HL-60 (cell line): ENCODE data around the gene APBB2.
A peak's percentile ranks its signal among the peaks of the same experiment; 100 is the strongest.

Source experiments
- DNase-seq, 2 experiments: peaks; one replicate each; pipeline ENCODE4 v3.0.0-alpha.2; 2010 to 2020; ENCODE audit warnings: low read depth in 1 of 2, low spot score in 1 of 2
- H3K27ac ChIP-seq: fragments of 250-450 bp; sonication (Bioruptor Pico); replicated peaks from 2 replicates; pipeline ENCODE4 v1.5.1; 2020; ENCODE audit warnings: mild to moderate bottlenecking, moderate library complexity
- H3K27me3 ChIP-seq: fragments of 250-450 bp; sonication (Bioruptor Pico); 2 replicates; pipeline ENCODE4 v1.5.1; 2021; ENCODE audit warnings: mild to moderate bottlenecking, moderate library complexity; ENCODE audit not compliant: insufficient read depth, poor library complexity, severe bottlenecking
- H3K4me3 ChIP-seq: replicated peaks from 2 replicates; pipeline ENCODE4 v1.5.1; 2011; ENCODE audit warnings: mild to moderate bottlenecking, control low read depth, low read length; ENCODE audit not compliant: insufficient read depth
- GABPA ChIP-seq: IDR thresholded peaks from 2 replicates; pipeline ENCODE4 v1.6.1; 2012; ENCODE audit warnings: low read depth
- POLR2AphosphoS5 ChIP-seq: IDR thresholded peaks from 2 replicates; pipeline ENCODE4 v1.6.1; 2012; ENCODE audit warnings: low read depth
- SPI1 ChIP-seq: IDR thresholded peaks from 2 replicates; pipeline ENCODE4 v1.6.1; 2012; ENCODE audit warnings: low read depth, mild to moderate bottlenecking, borderline replicate concordance
- TF ChIP-seq, protein P1 (sequence below): IDR thresholded peaks from one replicate; pipeline ENCODE4 v1.5.1; 2011; ENCODE audit warnings: low read length, control low read depth, inconsistent platforms; ENCODE audit not compliant: insufficient read depth
- TF ChIP-seq, protein P2 (sequence below): IDR thresholded peaks from 2 replicates; pipeline ENCODE4 v1.6.1; 2012; ENCODE audit warnings: low read depth; ENCODE audit not compliant: insufficient replicate concordance

The APBB2 gene

DNA sequence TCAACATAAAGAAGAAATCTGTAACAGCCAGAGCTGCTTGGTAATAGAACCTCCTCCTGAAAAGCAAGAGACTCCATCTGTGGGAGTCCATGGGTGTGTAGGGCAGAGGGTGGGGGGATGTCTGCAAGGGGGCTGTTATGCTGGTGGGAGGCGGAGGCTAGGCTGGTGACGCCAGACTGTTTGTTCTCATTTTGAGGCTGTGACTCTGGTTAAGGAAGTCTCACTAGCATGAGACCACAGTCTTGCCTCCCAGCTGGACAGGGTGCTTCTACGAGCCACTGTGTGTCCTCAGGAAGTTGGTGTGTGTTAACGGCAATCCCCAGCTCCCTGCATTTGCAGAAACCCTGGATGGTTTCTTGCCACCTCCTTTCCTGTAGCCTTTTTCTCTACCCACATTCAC lies 384.8 kb downstream of the APBB2 start:
- Histone ChIP-seq H3K4me3 (no peak overlapping the region), H3K27me3 (no peaks in the 10 kb centered on the region), H3K27ac (peak overlapping the region; percentile 9; the same call in 1 of the 2 replicates)
- TF ChIP-seq, protein P1, sequence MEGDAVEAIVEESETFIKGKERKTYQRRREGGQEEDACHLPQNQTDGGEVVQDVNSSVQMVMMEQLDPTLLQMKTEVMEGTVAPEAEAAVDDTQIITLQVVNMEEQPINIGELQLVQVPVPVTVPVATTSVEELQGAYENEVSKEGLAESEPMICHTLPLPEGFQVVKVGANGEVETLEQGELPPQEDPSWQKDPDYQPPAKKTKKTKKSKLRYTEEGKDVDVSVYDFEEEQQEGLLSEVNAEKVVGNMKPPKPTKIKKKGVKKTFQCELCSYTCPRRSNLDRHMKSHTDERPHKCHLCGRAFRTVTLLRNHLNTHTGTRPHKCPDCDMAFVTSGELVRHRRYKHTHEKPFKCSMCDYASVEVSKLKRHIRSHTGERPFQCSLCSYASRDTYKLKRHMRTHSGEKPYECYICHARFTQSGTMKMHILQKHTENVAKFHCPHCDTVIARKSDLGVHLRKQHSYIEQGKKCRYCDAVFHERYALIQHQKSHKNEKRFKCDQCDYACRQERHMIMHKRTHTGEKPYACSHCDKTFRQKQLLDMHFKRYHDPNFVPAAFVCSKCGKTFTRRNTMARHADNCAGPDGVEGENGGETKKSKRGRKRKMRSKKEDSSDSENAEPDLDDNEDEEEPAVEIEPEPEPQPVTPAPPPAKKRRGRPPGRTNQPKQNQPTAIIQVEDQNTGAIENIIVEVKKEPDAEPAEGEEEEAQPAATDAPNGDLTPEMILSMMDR = no peak
- no peak for TF ChIP-seq POLR2AphosphoS5
- no peak for TF ChIP-seq SPI1
- TF ChIP-seq, protein P2, sequence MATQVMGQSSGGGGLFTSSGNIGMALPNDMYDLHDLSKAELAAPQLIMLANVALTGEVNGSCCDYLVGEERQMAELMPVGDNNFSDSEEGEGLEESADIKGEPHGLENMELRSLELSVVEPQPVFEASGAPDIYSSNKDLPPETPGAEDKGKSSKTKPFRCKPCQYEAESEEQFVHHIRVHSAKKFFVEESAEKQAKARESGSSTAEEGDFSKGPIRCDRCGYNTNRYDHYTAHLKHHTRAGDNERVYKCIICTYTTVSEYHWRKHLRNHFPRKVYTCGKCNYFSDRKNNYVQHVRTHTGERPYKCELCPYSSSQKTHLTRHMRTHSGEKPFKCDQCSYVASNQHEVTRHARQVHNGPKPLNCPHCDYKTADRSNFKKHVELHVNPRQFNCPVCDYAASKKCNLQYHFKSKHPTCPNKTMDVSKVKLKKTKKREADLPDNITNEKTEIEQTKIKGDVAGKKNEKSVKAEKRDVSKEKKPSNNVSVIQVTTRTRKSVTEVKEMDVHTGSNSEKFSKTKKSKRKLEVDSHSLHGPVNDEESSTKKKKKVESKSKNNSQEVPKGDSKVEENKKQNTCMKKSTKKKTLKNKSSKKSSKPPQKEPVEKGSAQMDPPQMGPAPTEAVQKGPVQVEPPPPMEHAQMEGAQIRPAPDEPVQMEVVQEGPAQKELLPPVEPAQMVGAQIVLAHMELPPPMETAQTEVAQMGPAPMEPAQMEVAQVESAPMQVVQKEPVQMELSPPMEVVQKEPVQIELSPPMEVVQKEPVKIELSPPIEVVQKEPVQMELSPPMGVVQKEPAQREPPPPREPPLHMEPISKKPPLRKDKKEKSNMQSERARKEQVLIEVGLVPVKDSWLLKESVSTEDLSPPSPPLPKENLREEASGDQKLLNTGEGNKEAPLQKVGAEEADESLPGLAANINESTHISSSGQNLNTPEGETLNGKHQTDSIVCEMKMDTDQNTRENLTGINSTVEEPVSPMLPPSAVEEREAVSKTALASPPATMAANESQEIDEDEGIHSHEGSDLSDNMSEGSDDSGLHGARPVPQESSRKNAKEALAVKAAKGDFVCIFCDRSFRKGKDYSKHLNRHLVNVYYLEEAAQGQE = no peak
- TF ChIP-seq GABPA = no peak
- peak in 1 of 2 experiments; percentile 76 for DNase-seq

DNA sequence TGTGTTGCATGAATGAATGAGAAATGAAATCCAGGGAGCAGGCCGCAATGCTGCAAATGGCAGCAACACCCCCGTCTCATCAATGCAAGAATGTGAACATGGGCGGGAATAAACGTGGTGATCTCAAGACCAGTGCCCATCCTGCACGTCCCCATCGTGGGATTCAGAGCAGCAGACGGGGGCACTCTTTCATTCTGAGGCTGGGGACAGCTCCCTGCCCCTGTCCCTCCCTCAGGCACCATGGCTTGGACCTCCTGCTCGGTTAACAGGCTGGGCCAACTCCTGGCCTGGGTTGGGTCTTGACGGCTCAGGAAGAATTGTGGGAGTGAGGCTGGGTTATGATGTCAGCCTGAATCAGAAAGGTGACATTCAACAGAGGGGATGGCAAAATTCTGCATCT lies 385.7 kb downstream of the APBB2 start:
- TF ChIP-seq POLR2AphosphoS5 (no peak), SPI1 (no peak), GABPA (no peak)
- TF ChIP-seq, protein P1 = no peak
- TF ChIP-seq, protein P2 = no peak
- Histone ChIP-seq H3K27me3 (no peaks in the 10 kb centered on the region), H3K4me3 (no peak overlapping the region), H3K27ac (no peak overlapping the region)
- DNase-seq = no peak

DNA sequence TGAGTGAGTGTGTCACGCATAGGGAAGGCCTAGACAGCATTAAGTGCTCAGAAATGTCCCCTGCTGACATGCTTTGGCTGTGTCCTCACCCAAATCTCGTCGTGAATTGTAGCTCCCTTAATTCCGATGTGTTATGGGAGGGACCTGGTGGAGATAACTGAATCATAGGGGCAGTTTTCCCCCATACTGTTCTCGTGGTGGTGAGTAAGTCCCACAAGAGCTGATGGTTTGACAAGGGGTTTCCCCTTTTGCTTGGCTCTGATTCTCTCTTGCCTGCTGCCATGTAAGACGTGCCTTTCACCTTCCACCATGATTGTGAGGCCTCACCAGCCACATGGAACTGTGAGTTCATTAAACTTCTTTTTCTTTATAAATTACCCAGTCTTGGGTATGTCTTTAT lies 386.6 kb downstream of the APBB2 start:
- TF ChIP-seq GABPA (no peak), SPI1 (no peak), POLR2AphosphoS5 (no peak)
- H3K27ac ChIP-seq = no peak overlapping the region
- no peak for DNase-seq
- no peaks in the 10 kb centered on the region for H3K27me3 ChIP-seq
- no peak overlapping the region for H3K4me3 ChIP-seq

DNA sequence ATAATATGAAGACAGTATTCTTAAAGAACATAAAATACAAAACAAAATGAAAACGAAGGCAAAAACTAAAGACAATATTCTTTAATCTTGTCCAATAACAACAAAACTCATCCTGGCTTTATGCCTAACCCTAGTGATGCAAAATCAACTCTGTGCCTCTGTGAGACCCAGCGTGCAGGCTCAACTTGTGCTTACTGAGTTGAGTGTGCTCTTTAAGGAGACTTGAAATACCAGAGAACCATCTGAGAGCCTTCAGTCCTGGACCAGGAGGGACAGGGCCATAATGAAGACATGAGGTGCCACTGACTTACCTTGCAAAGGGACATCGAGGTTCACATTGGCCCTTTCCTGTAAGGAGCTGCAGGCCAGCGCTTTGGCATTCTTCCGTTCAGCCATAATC lies 387.5 kb downstream of the APBB2 start:
- no peak overlapping the region for H3K4me3 ChIP-seq
- no peak for DNase-seq
- TF ChIP-seq, protein P2 = no peak
- no peak for TF ChIP-seq POLR2AphosphoS5
- TF ChIP-seq SPI1 = no peak
- H3K27ac ChIP-seq = no peak overlapping the region
- H3K27me3 ChIP-seq = no peaks in the 10 kb centered on the region
